Measurements from ENCODE around the gene CACNA2D3.

- TF ChIP-seq CTCF (IDR thresholded peaks at IDR 0.05; ENCODE audit: poor library complexity) (no peak), EZH2 (IDR thresholded peaks at IDR 0.05; ENCODE audit: borderline replicate concordance) (no peak), EZH2phosphoT487 (IDR thresholded peaks at IDR 0.05; ENCODE audit: low read depth, severe bottlenecking, unreplicated experiment) (no peak)
Measured at GRCh38 chr3:55060896-55061719, 938.8 kb downstream of the CACNA2D3 start.

All from hepatocyte (in vitro differentiated cells).